HG02852 (cell line): Measurements from ENCODE around the gene REG3G.
"Not testable (repeated sequence)": the region's sequence is repeated elsewhere in the genome, so short reads cannot be mapped to it uniquely, and the experiment has no call there.

Experiments used
- ATAC-seq: cut with Tn5 transposase; IDR thresholded peaks from one replicate; pipeline ENCODE4 v1.9.1; 2021; ENCODE audit warnings: mild to moderate bottlenecking, moderate library complexity; ENCODE audit not compliant: unreplicated experiment

The REG3G gene

GRCh38 chr2:79013629-79014028, 11.9 kb upstream of the REG3G start:
- no peak for ATAC-seq

GRCh38 chr2:79016342-79016741, 9.2 kb upstream of the REG3G start:
- ATAC-seq, result no peak

GRCh38 chr2:79026061-79026460, 559 bp downstream of the REG3G start:
- no peak for ATAC-seq

- ATAC-seq, result no peak
These were observed 14.4 kb downstream of the REG3G start for GRCh38 chr2:79039944-79040343.

- ATAC-seq, result no peak
These were observed 15.5 kb downstream of the REG3G start for GRCh38 chr2:79041032-79041448.

GRCh38 chr2:79053486-79053885, 28.0 kb downstream of the REG3G start:
- ATAC-seq, result not testable (repeated sequence)

- ATAC-seq, result not testable (repeated sequence)
These were observed 29.3 kb downstream of the REG3G start for GRCh38 chr2:79054769-79055168.

GRCh38 chr2:79065201-79065600, 39.7 kb downstream of the REG3G start:
- no peak for ATAC-seq

- no peak for ATAC-seq
These were observed 45.6 kb downstream of the REG3G start for GRCh38 chr2:79071078-79071477.
